Lung (tissue), 12 donors: ENCODE data around the gene BRCC3. TPM values are rescaled to one million over a fixed set of nuclear protein-coding genes. Genes with fewer than 3 reads are reported as not detected.

Experiments used
- ATAC-seq: fragments of 200-7000 bp; cut with Tn5 transposase; one replicate; pipeline ENCODE4 v1.9.1; 2020; ENCODE audit warnings: moderate number of reproducible peaks; ENCODE audit not compliant: insufficient read depth, low FRiP score
- DNase-seq, 3 donors: peaks; one replicate each; pipeline ENCODE4 v3.0.0-alpha.2; 2013 to 2017
- H3K27ac ChIP-seq, 2 donors: one replicate each; pipeline ENCODE4 v1.5.1; 2013; ENCODE audit warnings: mild to moderate bottlenecking in 2 of 2, moderate library complexity in 2 of 2, control low read depth in 1 of 2, inconsistent platforms in 1 of 2, low read depth in 1 of 2, low read length in 1 of 2
- H3K27me3 ChIP-seq, 3 donors: one replicate each; pipeline ENCODE4 v1.5.1; 2013; ENCODE audit warnings: low read length in 2 of 3; ENCODE audit not compliant: control insufficient read depth in 3 of 3, insufficient read depth in 3 of 3
- H3K36me3 ChIP-seq, 4 donors: one replicate each; pipeline ENCODE4 v1.5.1; 2013; ENCODE audit warnings: low read length in 4 of 4, mild to moderate bottlenecking in 1 of 4, moderate library complexity in 1 of 4; ENCODE audit not compliant: control insufficient read depth in 4 of 4, insufficient read depth in 4 of 4
- H3K4me1 ChIP-seq, 5 donors: one replicate each; pipeline ENCODE4 v1.5.1; 2013; ENCODE audit warnings: low read length in 5 of 5, mild to moderate bottlenecking in 2 of 5, moderate library complexity in 1 of 5; ENCODE audit not compliant: control insufficient read depth in 5 of 5, insufficient read depth in 5 of 5
- H3K4me3 ChIP-seq: one replicate; pipeline ENCODE4 v1.5.1; 2013; ENCODE audit warnings: mild to moderate bottlenecking, control low read depth, moderate library complexity
- H3K9ac ChIP-seq, 2 donors: one replicate each; pipeline ENCODE4 v1.5.1; 2013; ENCODE audit warnings: low read length in 2 of 2, control low read depth in 1 of 2; ENCODE audit not compliant: insufficient read depth in 1 of 2
- H3K9me3 ChIP-seq, 4 donors: one replicate each; pipeline ENCODE4 v1.5.1; 2013; ENCODE audit warnings: low read length in 3 of 4, mild to moderate bottlenecking in 1 of 4, moderate library complexity in 1 of 4; ENCODE audit not compliant: control insufficient read depth in 4 of 4, insufficient read depth in 3 of 4
- CTCF ChIP-seq: IDR thresholded peaks from 2 replicates; pipeline ENCODE4 v1.5.1; 2012; ENCODE audit warnings: mild to moderate bottlenecking; ENCODE audit errors: control extremely low read depth, extremely low read depth
- WGBS, 2 donors: extraction: QIAGEN DNeasy Blood & Tissue Kit; methylation state at CpG; one replicate each; pipeline ENCODE4 v1.1.7; 2013; 5-methylcytosine and 5-hydroxymethylcytosine counted together
- polyA plus RNA-seq, 2 donors: library from polyadenylated mRNA; stranded (reverse); fragments of 200-250 nt; gene quantifications; one replicate each; pipeline ENCODE4 v1.2.1, GENCODE V29; 2013
- total RNA-seq, 2 donors: library from RNA; depleted of rRNA in 1 of 2; stranded (reverse); fragments of >200 nt in 1 of 2; gene quantifications; one replicate each; pipeline ENCODE4 v1.2.1, GENCODE V29; 2014 to 2021
- donor health status: control.
- donor health status: control.
- donor health status: Bipolar disorder and iron deficiency.
- donor health status: healthy.
- donor health status: DM: yes; HTN: yes; CAD: no.

The BRCC3 gene
- total and polyA plus RNA-seq, 4 donors: 7.9 to 17.9 (median 13.4) TPM

GRCh38 chrX:155148724-155149537, 77.6 kb downstream of the BRCC3 start:
- Histone ChIP-seq H3K4me3 (no peak overlapping the region), H3K36me3 (no peaks in the 10 kb centered on the region), H3K27ac (no peak overlapping the region), H3K27me3 (no peaks in the 10 kb centered on the region), H3K4me1 (no peaks in the 10 kb centered on the region), H3K9ac (no peak overlapping the region), H3K9me3 (peaks cover 0 to 2% (median 0%) of the 10 kb centered on the region in 4 donors)
- ATAC-seq (no peak), DNase-seq (peak in 2 of 3 donors; percentile 8 to 26)
- no peak for TF ChIP-seq CTCF
- 52 to 60% methylated on average over 7 of the region's 7 CpGs for WGBS, 2 donors

GRCh38 chrX:155169881-155170280, 98.6 kb downstream of the BRCC3 start:
- Histone ChIP-seq H3K27me3 (no peaks in the 10 kb centered on the region), H3K36me3 (no peaks in the 10 kb centered on the region), H3K4me3 (no peak overlapping the region), H3K9ac (no peak overlapping the region), H3K9me3 (no peaks in the 10 kb centered on the region), H3K27ac (no peak overlapping the region), H3K4me1 (peaks cover 0 to 2% (median 0%) of the 10 kb centered on the region in 5 donors)
- 14 to 21% methylated on average over 2 of the region's 2 CpGs for WGBS, 2 donors
- TF ChIP-seq CTCF: no peak
- no peak for ATAC-seq
- DNase-seq: peak in 2 of 3 donors; percentile 55 to 72

Other genes starting within 250 kb of the BRCC3 start
- under 1 TPM in 1 of 2 donors, not detected in 1; 0.28 TPM for gene SMIM9, start 236.8 kb upstream of the BRCC3 start, total RNA-seq
- not detected for gene SMIM9, start 236.8 kb upstream of the BRCC3 start, polyA plus RNA-seq
- 10 to 100 TPM in 1 of 2 donors, 1 to 10 TPM in 1; 3.2 to 58.0 TPM for gene F8A1, start 185.2 kb upstream of the BRCC3 start, total RNA-seq
- gene F8A1, start 185.2 kb upstream of the BRCC3 start, polyA plus RNA-seq: 10 to 100 TPM; 23.0 to 33.9 TPM
- gene F8, start 48.8 kb upstream of the BRCC3 start, total RNA-seq: 10 to 100 TPM in 1 of 2 donors, 1 to 10 TPM in 1; 6.1 to 38.1 TPM
- gene F8, start 48.8 kb upstream of the BRCC3 start, polyA plus RNA-seq: 1 to 10 TPM; 6.1 to 9.0 TPM
- 10 to 100 TPM; 43.5 to 83.1 TPM for gene FUNDC2, start 44.7 kb upstream of the BRCC3 start, total RNA-seq
- 100 to 1,000 TPM in 1 of 2 donors, 10 to 100 TPM in 1; 89.0 to 106 TPM for gene FUNDC2, start 44.7 kb upstream of the BRCC3 start, polyA plus RNA-seq
- 1 to 10 TPM; 4.3 to 9.5 TPM for gene CMC4, start 372 bp upstream of the BRCC3 start, total RNA-seq
- 10 to 100 TPM in 1 of 2 donors, 1 to 10 TPM in 1; 7.3 to 15.7 TPM for gene CMC4, start 372 bp upstream of the BRCC3 start, polyA plus RNA-seq
- 10 to 100 TPM; 10.7 to 16.5 TPM for gene MTCP1, start 372 bp upstream of the BRCC3 start, total RNA-seq
- 10 to 100 TPM in 1 of 2 donors, 1 to 10 TPM in 1; 7.6 to 60.2 TPM for gene MTCP1, start 372 bp upstream of the BRCC3 start, polyA plus RNA-seq
- 10 to 100 TPM; 36.6 to 50.7 TPM for gene VBP1, start 145.0 kb downstream of the BRCC3 start, total RNA-seq
- 10 to 100 TPM; 21.7 to 32.4 TPM for gene VBP1, start 145.0 kb downstream of the BRCC3 start, polyA plus RNA-seq
- under 1 TPM; 0.63 to 0.83 TPM for gene RAB39B, start 193.0 kb downstream of the BRCC3 start, total RNA-seq
- under 1 TPM; 0.28 to 0.35 TPM for gene RAB39B, start 193.0 kb downstream of the BRCC3 start, polyA plus RNA-seq